H1 (cell line): Measurements from ENCODE around the gene SPC24. TPM values are rescaled to one million over a fixed set of nuclear protein-coding genes. Genes with fewer than 3 reads are reported as not detected.

Source experiments
- CTCF ChIA-PET: fragments of 300-600 bp; sonication (Branson Sonifier 250); formaldehyde crosslinking; loops from one replicate; lab custom pipeline; 2021; ENCODE audit not compliant: partially characterized antibody; lab: Charles Lee
- POLR2A ChIA-PET: fragments of 300-600 bp; sonication (Branson Sonifier 250); formaldehyde crosslinking; loops from one replicate; lab custom pipeline; 2021; ENCODE audit warnings: inconsistent platforms; ENCODE audit not compliant: partially characterized antibody; lab: Charles Lee
- DNase-seq, 2 experiments: peaks; one replicate each; pipeline versions ENCODE4 v3.0.0 to v3.0.0-alpha.2; 2010 to 2022; ENCODE audit warnings: low spot score in 2 of 2, low read depth in 1 of 2, mixed read lengths in 1 of 2
- FAIRE-seq: peaks from 2 replicates; lab custom pipeline; 2011; peaks lifted over from hg19 to GRCh38; lab: Jason Lieb, UNC
- H2AFZ ChIP-seq: 2 replicates; pipeline ENCODE4 v1.8.1; 2012; ENCODE audit warnings: low read length, inconsistent platforms
- H2AK5ac ChIP-seq: 2 replicates; pipeline ENCODE4 v1.6.1; 2013; ENCODE audit warnings: low read depth, low read length
- H2BK120ac ChIP-seq: replicated peaks from 2 replicates; pipeline ENCODE3; 2013; ENCODE audit warnings: low read depth, low read length, inconsistent platforms
- H2BK12ac ChIP-seq: 2 replicates; pipeline ENCODE4 v1.6.1; 2013; ENCODE audit warnings: low read depth, low read length
- H2BK15ac ChIP-seq: 2 replicates; pipeline ENCODE4 v1.6.1; 2013; ENCODE audit warnings: low read length
- H2BK20ac ChIP-seq: 2 replicates; pipeline ENCODE4 v1.6.1; 2013; ENCODE audit warnings: low read length
- H2BK5ac ChIP-seq: 2 replicates; pipeline ENCODE4 v1.6.1; 2013; ENCODE audit warnings: low read depth, low read length
- H3K14ac ChIP-seq: 2 replicates; pipeline ENCODE4 v1.6.1; 2013; ENCODE audit warnings: inconsistent platforms; ENCODE audit not compliant: insufficient read length
- H3K18ac ChIP-seq: 2 replicates; pipeline ENCODE4 v1.6.1; 2013; ENCODE audit warnings: low read length; ENCODE audit errors: extremely low read depth
- H3K23ac ChIP-seq: 2 replicates; pipeline ENCODE4 v1.6.1; 2013; ENCODE audit warnings: inconsistent platforms; ENCODE audit not compliant: insufficient read length
- H3K23me2 ChIP-seq: 2 replicates; pipeline ENCODE4 v1.6.1; 2013; ENCODE audit warnings: low read depth, low read length
- H3K27ac ChIP-seq: 2 replicates; pipeline ENCODE4 v1.6.1; 2011; ENCODE audit warnings: low read depth, low read length, inconsistent platforms
- H3K27me3 ChIP-seq, 4 experiments: replicated peaks in 1 of 4; 1 replicate in 1 of 4; 2 replicates in 3 of 4; pipeline versions ENCODE4 v1.6.1 to v1.8.1; 2011 to 2013; ENCODE audit warnings: low read length in 3 of 4, mild to moderate bottlenecking in 3 of 4, inconsistent platforms in 2 of 4, mixed read lengths in 2 of 4, moderate library complexity in 1 of 4; ENCODE audit not compliant: control insufficient read depth in 3 of 4, insufficient read depth in 3 of 4; ENCODE audit errors: extremely low read depth in 1 of 4
- H3K36me3 ChIP-seq, 4 experiments: 2 replicates each; pipeline versions ENCODE4 v1.6.1 to v1.8.1; 2011 to 2013; ENCODE audit warnings: mild to moderate bottlenecking in 4 of 4, low read length in 3 of 4, moderate library complexity in 2 of 4, control low read depth in 1 of 4, inconsistent platforms in 1 of 4; ENCODE audit not compliant: insufficient read depth in 4 of 4, control insufficient read depth in 2 of 4
- H3K4ac ChIP-seq: replicated peaks from 2 replicates; pipeline ENCODE3; 2013; ENCODE audit warnings: low read length, low read depth, mixed read lengths, inconsistent platforms; ENCODE audit not compliant: insufficient read length
- H3K4me1 ChIP-seq, 4 experiments: replicated peaks in 1 of 4; 1 replicate in 1 of 4; 2 replicates in 3 of 4; pipeline versions ENCODE4 v1.6.1 to v1.8.1; 2011 to 2013; ENCODE audit warnings: low read length in 3 of 4, inconsistent platforms in 2 of 4, mixed read lengths in 1 of 4; ENCODE audit not compliant: insufficient read depth in 4 of 4, control insufficient read depth in 3 of 4
- H3K4me2 ChIP-seq, 2 experiments: 2 replicates each; pipeline versions ENCODE4 v1.6.1 to v1.8.1; 2011 to 2013; ENCODE audit warnings: low read depth in 2 of 2, low read length in 2 of 2, control low read depth in 1 of 2, inconsistent platforms in 1 of 2, mild to moderate bottlenecking in 1 of 2; ENCODE audit not compliant: insufficient read depth in 1 of 2
- H3K4me3 ChIP-seq, 4 experiments: fragments of 200-600, 300-600 bp in 1 of 4; sonication (generic), shearing (Covaris generic), sonication (Bioruptor Twin) in 1 of 4; 2 replicates each; pipeline versions ENCODE4 v1.5.1 to v1.8.1; 2011 to 2016; ENCODE audit warnings: low read length in 4 of 4, low read depth in 3 of 4, control low read depth in 2 of 4, inconsistent platforms in 2 of 4, mild to moderate bottlenecking in 2 of 4, mixed read lengths in 1 of 4, moderate library complexity in 1 of 4; ENCODE audit not compliant: insufficient read depth in 2 of 4; ENCODE audit errors: extremely low read depth in 1 of 4
- H3K56ac ChIP-seq: replicated peaks from 2 replicates; pipeline ENCODE3; 2013; ENCODE audit warnings: low read depth, mild to moderate bottlenecking, mixed read lengths, low read length, inconsistent platforms; ENCODE audit not compliant: insufficient read length
- H3K79me1 ChIP-seq: 2 replicates; pipeline ENCODE4 v1.6.1; 2013; ENCODE audit warnings: low read depth, low read length, control low read depth
- H3K79me2 ChIP-seq, 2 experiments: 2 replicates each; pipeline versions ENCODE4 v1.6.1 to v1.8.1; 2012 to 2013; ENCODE audit warnings: low read length in 2 of 2, mild to moderate bottlenecking in 2 of 2, inconsistent platforms in 1 of 2; ENCODE audit not compliant: insufficient read depth in 2 of 2, control insufficient read depth in 1 of 2
- H3K9ac ChIP-seq, 4 experiments: replicated peaks in 1 of 4; 1 replicate in 1 of 4; 2 replicates in 3 of 4; pipeline versions ENCODE4 v1.6.1 to v1.8.1; 2011 to 2013; ENCODE audit warnings: low read depth in 3 of 4, low read length in 3 of 4, control low read depth in 2 of 4, mild to moderate bottlenecking in 2 of 4, moderate library complexity in 2 of 4, inconsistent platforms in 1 of 4; ENCODE audit errors: extremely low read depth in 1 of 4
- H3K9me3 ChIP-seq, 2 experiments: 2 replicates each; pipeline versions ENCODE4 v1.6.1 to v1.8.1; 2012 to 2013; ENCODE audit warnings: mild to moderate bottlenecking in 2 of 2, moderate library complexity in 2 of 2, control low read depth in 1 of 2, inconsistent platforms in 1 of 2, low read depth in 1 of 2, low read length in 1 of 2, mixed read lengths in 1 of 2; ENCODE audit not compliant: insufficient read depth in 2 of 2
- H4K20me1 ChIP-seq, 2 experiments: replicated peaks in 1 of 2; 2 replicates each; pipeline versions ENCODE3 to v1.8.1; 2011 to 2013; ENCODE audit warnings: inconsistent platforms in 2 of 2, low read length in 2 of 2, mild to moderate bottlenecking in 1 of 2; ENCODE audit not compliant: insufficient read depth in 2 of 2, control insufficient read depth in 1 of 2
- H4K5ac ChIP-seq: 2 replicates; pipeline ENCODE4 v1.6.1; 2013; ENCODE audit warnings: low read length, low read depth, mixed read lengths, inconsistent platforms; ENCODE audit not compliant: insufficient read length
- H4K8ac ChIP-seq: 2 replicates; pipeline ENCODE4 v1.8.0; 2013; ENCODE audit warnings: mild to moderate bottlenecking, moderate library complexity, low read length, inconsistent platforms; ENCODE audit not compliant: insufficient read depth; ENCODE audit errors: extremely low read depth
- H4K91ac ChIP-seq: replicated peaks from 2 replicates; pipeline ENCODE3; 2013; ENCODE audit warnings: low read length, mixed read lengths, inconsistent platforms; ENCODE audit not compliant: insufficient read length
- KDM5A ChIP-seq: fragments of 200-600 bp; IDR thresholded peaks from 2 replicates; pipeline ENCODE4 v1.7.1; 2012; ENCODE audit warnings: mild to moderate bottlenecking, low read length, inconsistent platforms, mixed read lengths
- RNF2 ChIP-seq: fragments of 200-900, 300-1000 bp; sonication (generic); IDR thresholded peaks from 2 replicates; pipeline ENCODE4 v1.7.1; 2016; ENCODE audit warnings: borderline replicate concordance, low read depth, mild to moderate bottlenecking, antibody characterized with exemption, low read length; ENCODE audit not compliant: poor library complexity, severe bottlenecking; ENCODE audit errors: missing control alignments
- SAP30 ChIP-seq: fragments of 300-600 bp; sonication (generic); IDR thresholded peaks from 2 replicates; pipeline ENCODE4 v1.7.1; 2012; ENCODE audit warnings: low read length, moderate library complexity, mild to moderate bottlenecking, inconsistent platforms; ENCODE audit not compliant: insufficient read depth, insufficient replicate concordance
- TAF7 ChIP-seq: optimal IDR thresholded peaks from 2 replicates; pipeline ENCODE3; 2011; ENCODE audit warnings: low read depth, mild to moderate bottlenecking, inconsistent platforms, low read length, moderate library complexity, borderline replicate concordance
- WGBS, 2 experiments: shearing (Covaris generic) in 1 of 2; methylation state at CpG; one replicate each; pipeline versions ENCODE4 v1.1.6 to v1.1.7; 2013 to 2015; ENCODE audit warnings: low lambda C conversion rate in 2 of 2, mixed read lengths in 2 of 2, inconsistent platforms in 1 of 2, low coverage in 1 of 2, missing lambda C conversion rate in 1 of 2; ENCODE audit not compliant: insufficient replicate concordance in 2 of 2, insufficient coverage in 1 of 2, insufficient read length in 1 of 2; ENCODE audit errors: extremely low coverage in 1 of 2, missing lambda C conversion rate in 1 of 2; 5-methylcytosine and 5-hydroxymethylcytosine counted together
- polyA plus RNA-seq, 7 experiments: library from polyadenylated mRNA; depleted of rRNA in 3 of 7; stranded (reverse) in 5 of 7; unstranded in 2 of 7; fragments of >200 nt in 5 of 7; fragments of 200-250 nt in 2 of 7; gene quantifications; 1 replicate in 5 of 7; 2 replicates in 1 of 7; 4 replicates in 1 of 7; pipeline versions ENCODE4 v1.2.1 to v1.2.3, GENCODE V29; 2011 to 2013; ENCODE audit warnings: missing spikeins in 2 of 7, mixed read lengths in 2 of 7
- total RNA-seq: library from RNA; stranded (reverse); fragmentation: NEBNext Ultra II Directional; extraction: Animal tissue kit (Norgen Biotek cat#: 25700); gene quantifications from 2 replicates; pipeline ENCODE4 v1.2.1, GENCODE V29; 2021
- TF ChIP-seq, protein P1 (sequence below): IDR thresholded peaks from 2 replicates; pipeline ENCODE4 v1.6.1; 2012; ENCODE audit warnings: inconsistent platforms

SPC24 gene
- total and polyA plus RNA-seq, 2 of the 8 experiments (the other 6 are each of a cell fraction or from before 2014, with no cell fraction given), result 17.7 to 42.4 TPM

DNA sequence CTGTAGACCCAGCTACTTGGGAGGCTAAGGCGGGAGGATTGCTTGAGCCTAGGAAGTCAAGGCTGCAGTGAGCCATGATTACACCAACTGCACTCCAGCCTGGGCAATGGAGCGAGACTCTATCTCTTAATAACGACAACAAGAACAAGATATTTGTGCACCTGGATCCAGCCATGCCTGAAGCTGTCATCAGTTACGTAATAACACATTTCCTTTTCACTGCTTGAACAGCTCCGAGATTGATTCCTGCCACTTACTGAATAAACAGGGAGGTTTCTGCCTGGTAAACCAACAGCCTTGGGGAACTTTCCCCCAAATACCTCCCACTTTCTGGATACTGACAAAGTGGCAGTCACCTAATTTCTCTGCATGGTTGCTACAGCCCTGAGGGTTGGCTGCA lies 36.4 kb upstream of the SPC24 start:
- Histone ChIP-seq H3K4ac (no peak overlapping the region), H3K4me3 (no peak overlapping the region), H4K8ac (no peak overlapping the region), H3K18ac (no peak overlapping the region), H3K23ac (no peak overlapping the region), H2BK15ac (no peak overlapping the region), H2AFZ (no peak overlapping the region), H3K9me3 (no peaks in the 10 kb centered on the region), H2BK120ac (no peak overlapping the region), H3K4me2 (no peak overlapping the region), H3K27ac (no peak overlapping the region), H2BK20ac (no peak overlapping the region), H3K27me3 (no peaks in the 10 kb centered on the region), H3K79me1 (no peaks in the 10 kb centered on the region; the same call in 1 of the 2 replicates), H4K20me1 (no peaks in the 10 kb centered on the region), H3K23me2 (peaks cover under 1% of the 10 kb centered on the region; the same call in 1 of the 2 replicates), H2BK5ac (no peak overlapping the region), H3K9ac (no peak overlapping the region), H3K4me1 (peaks cover 0 to 3% (median 2%) of the 10 kb centered on the region in 4 experiments; a peak in 4 of 7 replicates), H3K79me2 (no peaks in the 10 kb centered on the region), H2BK12ac (no peak overlapping the region), H2AK5ac (no peak overlapping the region), H3K14ac (no peak overlapping the region), H4K5ac (no peak overlapping the region)
- DNase-seq, result no peak
- ChIA-PET POLR2A (interaction anchor here (0.6 to 2.3 kb wide), 4 partner anchors 8 to 56 kb away, joined by 3 to 7 read pairs (median 3); no protein-coding TSS in a partner anchor), CTCF (interaction anchor here (0.7 to 1.4 kb wide), 5 partner anchors 9 to 263 kb away, joined by 3 to 4 read pairs (median 3); no protein-coding TSS in a partner anchor)
- no peak for FAIRE-seq
- 98% methylated on average over 5 of the region's 5 CpGs; no CpG with 5 or more reads in 1 of the 2 experiments for WGBS, 2 experiments
- no peak for TF ChIP-seq KDM5A
- no peak for TF ChIP-seq RNF2
- no peak for TF ChIP-seq TAF7
- TF ChIP-seq, protein P1, sequence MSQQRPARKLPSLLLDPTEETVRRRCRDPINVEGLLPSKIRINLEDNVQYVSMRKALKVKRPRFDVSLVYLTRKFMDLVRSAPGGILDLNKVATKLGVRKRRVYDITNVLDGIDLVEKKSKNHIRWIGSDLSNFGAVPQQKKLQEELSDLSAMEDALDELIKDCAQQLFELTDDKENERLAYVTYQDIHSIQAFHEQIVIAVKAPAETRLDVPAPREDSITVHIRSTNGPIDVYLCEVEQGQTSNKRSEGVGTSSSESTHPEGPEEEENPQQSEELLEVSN, result no peak
- no peak for TF ChIP-seq SAP30
- TF ChIP-seq, all 59 proteins: peak for 0
- Histone ChIP-seq H3K56ac (no peak overlapping the region), H4K91ac (no peak overlapping the region), H3K36me3 (peaks cover 2 to 27% (median 10%) of the 10 kb centered on the region in 4 experiments; a peak in 6 of 8 replicates)
